Stomach (tissue), 4 donors: ENCODE data around the gene TKTL1.

Experiments used
- CTCF ChIP-seq, 7 experiments: fragments of 450-650 bp in 4 of 7; fragments of 200-600 bp in 3 of 7; sonication (generic) in 3 of 7; IDR thresholded peaks; one replicate each; pipeline ENCODE4 v1.5.1; 2016 to 2019; ENCODE audit warnings: antibody characterized with exemption in 7 of 7, control low read depth in 2 of 7, mild to moderate bottlenecking in 1 of 7
- EP300 ChIP-seq: sonication (generic); formaldehyde crosslinking; IDR thresholded peaks from one replicate; pipeline ENCODE4 v1.6.1; 2017; ENCODE audit warnings: antibody characterized with exemption
- POLR2A ChIP-seq, 4 donors: fragments of 450-650 bp; IDR thresholded peaks; one replicate each; pipeline ENCODE4 v1.6.1; 2016; ENCODE audit warnings: antibody characterized with exemption in 4 of 4, control low read depth in 2 of 4, mild to moderate bottlenecking in 1 of 4, moderate library complexity in 1 of 4

DNA sequence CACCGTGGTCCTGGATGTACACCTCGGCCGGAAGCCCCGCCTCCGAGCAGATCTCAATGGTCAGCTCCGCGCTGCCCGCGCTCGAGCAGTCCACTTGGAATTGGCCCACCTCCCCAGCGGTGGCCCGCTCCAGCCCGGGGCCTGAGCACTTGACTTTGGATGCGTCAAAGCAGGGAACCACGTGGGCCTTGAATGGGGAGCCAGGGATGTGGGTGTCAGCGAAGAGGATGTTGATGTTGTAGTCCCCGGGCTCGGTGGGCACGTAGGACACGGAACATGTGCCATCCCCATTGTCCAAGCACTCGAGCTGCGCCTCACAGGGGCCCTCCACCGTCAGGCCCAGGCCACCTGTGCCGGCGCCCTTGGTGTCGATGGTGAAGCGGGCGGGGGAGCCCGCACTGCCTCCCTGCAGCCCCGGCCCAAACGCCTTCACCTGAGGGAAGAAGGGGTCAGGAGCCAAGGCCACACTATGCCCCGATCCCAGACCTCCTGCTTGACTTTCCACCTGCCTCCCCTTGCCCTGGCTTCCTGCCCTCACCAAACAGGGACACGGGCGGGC is 64.6 kb downstream of the TKTL1 start:
- TF ChIP-seq CTCF (IDR thresholded peaks at IDR 0.05), result no peak
- no peak for TF ChIP-seq EP300
- no peak for TF ChIP-seq POLR2A (IDR thresholded peaks at IDR 0.05)
